HepG2 (cell line): ENCODE results near the gene CAPN11. TPM values are rescaled to one million over a fixed set of nuclear protein-coding genes. Genes with fewer than 3 reads are reported as not detected.

Source experiments
- AHR ChIP-seq: IDR thresholded peaks from 2 replicates; pipeline ENCODE4 v1.6.1; 2018; ENCODE audit warnings: missing genetic modification reagents, missing compliant biosample characterization
- BATF2 ChIP-seq: sonication (generic); formaldehyde crosslinking; IDR thresholded peaks from 2 replicates; pipeline ENCODE4 v1.8.0; 2022; ENCODE audit warnings: mild to moderate bottlenecking, missing genetic modification reagents, moderate library complexity
- HDAC2 ChIP-seq: sonication (generic); formaldehyde crosslinking; IDR thresholded peaks from 2 replicates; pipeline ENCODE4 v1.4.0; 2020; ENCODE audit warnings: missing genetic modification reagents
- HIVEP1 ChIP-seq: sonication (generic); formaldehyde crosslinking; IDR thresholded peaks from 2 replicates; pipeline ENCODE4 v1.4.0; 2020; ENCODE audit warnings: mild to moderate bottlenecking, missing genetic modification reagents
- IRF9 ChIP-seq: sonication (generic); formaldehyde crosslinking; IDR thresholded peaks from 2 replicates; pipeline ENCODE4 v1.8.0; 2022; ENCODE audit warnings: missing genetic modification reagents, mild to moderate bottlenecking, borderline replicate concordance
- MTA1 ChIP-seq: sonication (generic); formaldehyde crosslinking; IDR thresholded peaks from 2 replicates; pipeline ENCODE4 v1.4.0; 2020; ENCODE audit warnings: missing genetic modification reagents, mild to moderate bottlenecking, borderline replicate concordance
- MXD3 ChIP-seq: IDR thresholded peaks from 2 replicates; pipeline ENCODE4 v1.6.1; 2016; ENCODE audit warnings: mild to moderate bottlenecking, missing biosample characterization, missing genetic modification reagents
- NFYB ChIP-seq: sonication (generic); formaldehyde crosslinking; IDR thresholded peaks from 2 replicates; pipeline ENCODE4 v1.4.0; 2020; ENCODE audit warnings: missing genetic modification reagents
- REPIN1 ChIP-seq: sonication (generic); formaldehyde crosslinking; IDR thresholded peaks from 2 replicates; pipeline ENCODE4 v1.8.0; 2022; ENCODE audit warnings: missing genetic modification reagents, low read depth, mild to moderate bottlenecking, borderline replicate concordance
- TAF1 ChIP-seq: sonication (generic); formaldehyde crosslinking; IDR thresholded peaks from 2 replicates; pipeline ENCODE4 v1.4.0; 2020; ENCODE audit warnings: missing genetic modification reagents
- TEAD2 ChIP-seq: sonication (generic); formaldehyde crosslinking; IDR thresholded peaks from 2 replicates; pipeline ENCODE4 v1.9.0; 2021; ENCODE audit warnings: missing genetic modification reagents
- ZBTB34 ChIP-seq: sonication (generic); formaldehyde crosslinking; IDR thresholded peaks from 2 replicates; pipeline ENCODE4 v1.8.0; 2022; ENCODE audit warnings: mild to moderate bottlenecking, missing genetic modification reagents
- ZBTB37 ChIP-seq: sonication (generic); formaldehyde crosslinking; IDR thresholded peaks from 2 replicates; pipeline ENCODE4 v1.4.0; 2020; ENCODE audit warnings: mild to moderate bottlenecking, missing genetic modification reagents
- ZNF205 ChIP-seq: IDR thresholded peaks from 2 replicates; pipeline ENCODE4 v1.6.1; 2018; ENCODE audit warnings: missing biosample characterization, missing genetic modification reagents
- ZNF281 ChIP-seq: sonication (generic); formaldehyde crosslinking; IDR thresholded peaks from 2 replicates; pipeline ENCODE4 v1.4.0; 2020; ENCODE audit warnings: missing genetic modification reagents, borderline replicate concordance
- ZNF335 ChIP-seq: sonication (generic); formaldehyde crosslinking; IDR thresholded peaks from 2 replicates; pipeline ENCODE4 v1.4.0; 2020; ENCODE audit warnings: missing genetic modification reagents
- ZNF549 ChIP-seq: sonication (generic); formaldehyde crosslinking; IDR thresholded peaks from 2 replicates; pipeline ENCODE4 v1.5.0; 2020; ENCODE audit warnings: missing genetic modification reagents
- ZNF660 ChIP-seq: sonication (generic); formaldehyde crosslinking; IDR thresholded peaks from 2 replicates; pipeline ENCODE4 v1.5.1; 2020; ENCODE audit warnings: mild to moderate bottlenecking, low read depth, missing genetic modification reagents, borderline replicate concordance
- ZNF7 ChIP-seq: IDR thresholded peaks from 2 replicates; pipeline ENCODE4 v1.6.1; 2016; ENCODE audit warnings: missing biosample characterization, missing genetic modification reagents
- ZNF740 ChIP-seq: sonication (generic); formaldehyde crosslinking; IDR thresholded peaks from 2 replicates; pipeline ENCODE4 v1.4.0; 2020; ENCODE audit warnings: missing genetic modification reagents
- ZSCAN21 ChIP-seq: sonication (generic); formaldehyde crosslinking; IDR thresholded peaks from 2 replicates; pipeline ENCODE4 v1.8.0; 2022; ENCODE audit warnings: mild to moderate bottlenecking, missing genetic modification reagents, moderate library complexity, borderline replicate concordance
- polyA plus RNA-seq, 8 experiments: library from polyadenylated mRNA; depleted of rRNA in 3 of 8; stranded (reverse) in 7 of 8; unstranded in 1 of 8; fragments of >200 nt; fragmentation: Illumina TruSeq in 4 of 8; extraction: Trizol in 4 of 8; gene quantifications; 2 replicates each; pipeline versions ENCODE4 v1.2.1 to v1.2.3, GENCODE V29; 2011 to 2016; ENCODE audit warnings: low read depth in 4 of 8, missing spikeins in 1 of 8, mixed read lengths in 1 of 8; ENCODE audit not compliant: insufficient read depth in 1 of 8
- total RNA-seq, 5 experiments: library from RNA; depleted of rRNA; stranded (reverse); fragments of >200 nt; fragmentation: Illumina TruSeq; extraction: Trizol; gene quantifications; 2 replicates each; pipeline ENCODE4 v1.2.3, GENCODE V29; 2016; ENCODE audit warnings: low read depth in 1 of 5

CAPN11 gene
- total and polyA plus RNA-seq, 2 of the 13 experiments (the other 11 are each of a cell fraction or from before 2014, with no cell fraction given), result 0.07 to 0.11 TPM

- 0 out of 2 replicates have a peak, but pooled peaks have one; percentile 27 for TF ChIP-seq ZNF335 (CRISPR knock-in tag)
- TF ChIP-seq TAF1, result no peak
- TF ChIP-seq HDAC2 (CRISPR knock-in tag), result peak; percentile 35; the same call in 1 of the 2 replicates
- peak; percentile 71; the same call in 1 of the 2 replicates for TF ChIP-seq ZSCAN21 (CRISPR knock-in tag)
- no peak for TF ChIP-seq ZNF7 (CRISPR knock-in tag)
- no peak for TF ChIP-seq TEAD2
- TF ChIP-seq HIVEP1 (CRISPR knock-in tag), result 0 out of 2 replicates have a peak, but pooled peaks have one; percentile 45
- peak; percentile 94; the same call in 1 of the 2 replicates for TF ChIP-seq AHR
- TF ChIP-seq ZBTB37 (CRISPR knock-in tag), result no peak
- TF ChIP-seq ZNF740 (CRISPR knock-in tag), result no peak
- peak; percentile 95 for TF ChIP-seq REPIN1 (CRISPR knock-in tag)
- no peak for TF ChIP-seq ZNF660 (CRISPR knock-in tag)
- TF ChIP-seq ZNF281, result no peak
- TF ChIP-seq ZNF205, result peak; percentile 61; the same call in 1 of the 2 replicates
- TF ChIP-seq BATF2 (CRISPR knock-in tag), result no peak
- peak; percentile 57; the same call in 1 of the 2 replicates for TF ChIP-seq MTA1 (CRISPR knock-in tag)
- TF ChIP-seq IRF9, result peak; percentile 85; the same call in 1 of the 2 replicates
- peak; percentile 71; the same call in 1 of the 2 replicates for TF ChIP-seq ZBTB34 (CRISPR knock-in tag)
- peak; percentile 73 for TF ChIP-seq MXD3 (CRISPR knock-in tag)
- no peak; the same call in 1 of the 2 replicates for TF ChIP-seq NFYB (CRISPR knock-in tag)
- TF ChIP-seq ZNF549, result no peak
Measured at GRCh38 chr6:44151348-44152108, 7.1 kb upstream of the CAPN11 start (continued).
